GM19023 (cell line): ENCODE data around the gene AVPR1A.

Experiments used
- ATAC-seq: cut with Tn5 transposase; IDR thresholded peaks from one replicate; pipeline ENCODE4 v1.9.1; 2021; ENCODE audit warnings: mild to moderate bottlenecking, moderate library complexity; ENCODE audit not compliant: unreplicated experiment

Gene AVPR1A

GRCh38 chr12:63095369-63095980 lies 55.5 kb downstream of the AVPR1A start:
- ATAC-seq: no peak

GRCh38 chr12:63093711-63094110 lies 57.3 kb downstream of the AVPR1A start:
- no peak for ATAC-seq

GRCh38 chr12:63093084-63093483 lies 57.9 kb downstream of the AVPR1A start:
- no peak for ATAC-seq
